Stimulated activated CD4-positive, alpha-beta T cell treated with anti-CD3 and anti-CD28 coated beads, Interleukin-12 subunit alpha, Interleukin-12 subunit beta, amount 100 ng/mL, for 48 hours (primary cell): ENCODE measurements around the gene MST1.

Source experiments
- DNase-seq, 3 donors: peaks; one replicate each; pipeline ENCODE4 v3.0.0-alpha.2; 2020; ENCODE audit warnings: low read depth in 2 of 3, low spot score in 1 of 3

The MST1 gene

GRCh38 chr3:49680493-49681231 lies 8.6 kb downstream of the MST1 start:
- DNase-seq = no peak

GRCh38 chr3:49675912-49676311 lies 13.4 kb downstream of the MST1 start:
- DNase-seq = no peak

GRCh38 chr3:49674497-49674983 lies 14.7 kb downstream of the MST1 start:
- no peak for DNase-seq

GRCh38 chr3:49673715-49674496 lies 15.4 kb downstream of the MST1 start, which contains the start of gene APEH:
TSS of gene APEH (plus strand) at chr3:49674351. CDS start at chr3:49674402, 51 bp downstream.
- DNase-seq = peak; percentile 96 to 99 (median 99)

GRCh38 chr3:49673121-49673714 lies 16.1 kb downstream of the MST1 start:
- DNase-seq = no peak

- DNase-seq = peak; percentile 55 to 71 (median 61)
These were observed 17.7 kb downstream of the MST1 start for GRCh38 chr3:49671291-49672288.

- DNase-seq = no peak
These were observed 18.4 kb downstream of the MST1 start for GRCh38 chr3:49670940-49671290.

GRCh38 chr3:49669352-49669751 lies 19.9 kb downstream of the MST1 start:
- DNase-seq = no peak

GRCh38 chr3:49668861-49669260 lies 20.4 kb downstream of the MST1 start:
- no peak for DNase-seq

- no peak for DNase-seq
These were observed 20.9 kb downstream of the MST1 start for GRCh38 chr3:49668414-49668797.

GRCh38 chr3:49667701-49668413 lies 21.4 kb downstream of the MST1 start:
- DNase-seq = no peak

GRCh38 chr3:49666592-49666991 lies 22.7 kb downstream of the MST1 start:
- no peak for DNase-seq

GRCh38 chr3:49665822-49666519 lies 23.3 kb downstream of the MST1 start:
- DNase-seq = no peak

GRCh38 chr3:49664300-49664699 lies 25.0 kb downstream of the MST1 start:
- DNase-seq = no peak

- no peak for DNase-seq
These were observed 25.4 kb downstream of the MST1 start for GRCh38 chr3:49663831-49664230.

GRCh38 chr3:49662720-49663413 lies 26.4 kb downstream of the MST1 start:
- no peak for DNase-seq

- DNase-seq = no peak
These were observed 27.3 kb downstream of the MST1 start for GRCh38 chr3:49662021-49662420.

- no peak for DNase-seq
These were observed 28.0 kb downstream of the MST1 start for GRCh38 chr3:49661281-49661680.

GRCh38 chr3:49659756-49660155 lies 29.5 kb downstream of the MST1 start:
- DNase-seq = no peak
